HT-29 (cell line): ENCODE measurements around the gene C9orf72. TPM values are rescaled to one million over a fixed set of nuclear protein-coding genes. Genes with fewer than 3 reads are reported as not detected.

Experiments used
- DNase-seq: peaks from one replicate; pipeline ENCODE4 v3.0.0-alpha.2; 2015; ENCODE audit warnings: low spot score
- total RNA-seq: library from RNA; depleted of rRNA; stranded (reverse); fragments of >200 nt; shearing (Covaris generic); gene quantifications from 2 replicates; pipeline ENCODE4 v1.2.3, GENCODE V29; 2014

The C9orf72 gene
- total RNA-seq, 1 experiment from 2014 or later = 2.4 TPM

GRCh38 chr9:27573634-27574590, 631 bp upstream of the C9orf72 start:
- peak; percentile 97 for DNase-seq

- DNase-seq = peak; percentile 51
These were observed 739 bp downstream of the C9orf72 start for GRCh38 chr9:27572566-27572917.

GRCh38 chr9:27572061-27572460, 1.2 kb downstream of the C9orf72 start:
- DNase-seq = no peak

GRCh38 chr9:27571011-27571410, 2.3 kb downstream of the C9orf72 start:
- no peak for DNase-seq

GRCh38 chr9:27569406-27569805, 3.9 kb downstream of the C9orf72 start:
- DNase-seq = peak; percentile 26

- DNase-seq = no peak
These were observed 7.2 kb downstream of the C9orf72 start for GRCh38 chr9:27566118-27566517.

- DNase-seq = no peak
These were observed 7.6 kb downstream of the C9orf72 start for GRCh38 chr9:27565696-27566095.

GRCh38 chr9:27564670-27565069, 8.6 kb downstream of the C9orf72 start:
- DNase-seq = no peak

GRCh38 chr9:27563738-27564430, 9.4 kb downstream of the C9orf72 start:
- DNase-seq = no peak

- peak; percentile 25 for DNase-seq
These were observed 11.6 kb downstream of the C9orf72 start for GRCh38 chr9:27561685-27562084.

GRCh38 chr9:27560457-27560856, 12.8 kb downstream of the C9orf72 start:
- DNase-seq = no peak

GRCh38 chr9:27558307-27558706, 15.0 kb downstream of the C9orf72 start:
- no peak for DNase-seq

- DNase-seq = no peak
These were observed 16.8 kb downstream of the C9orf72 start for GRCh38 chr9:27556470-27556869.

GRCh38 chr9:27554712-27555111, 18.6 kb downstream of the C9orf72 start:
- DNase-seq = no peak

GRCh38 chr9:27549196-27549755, 24.0 kb downstream of the C9orf72 start:
- no peak for DNase-seq

- DNase-seq = peak; percentile 55
These were observed 25.1 kb downstream of the C9orf72 start for GRCh38 chr9:27548055-27548741.

GRCh38 chr9:27545471-27545870, 27.8 kb downstream of the C9orf72 start:
- no peak for DNase-seq

- DNase-seq = no peak
These were observed 30.8 kb downstream of the C9orf72 start for GRCh38 chr9:27542508-27542907.

- no peak for DNase-seq
These were observed 31.5 kb downstream of the C9orf72 start for GRCh38 chr9:27541740-27542139.

- DNase-seq = no peak
These were observed 32.8 kb downstream of the C9orf72 start for GRCh38 chr9:27540502-27540901.

GRCh38 chr9:27539479-27540441, 33.5 kb downstream of the C9orf72 start:
- DNase-seq = no peak
